Skin of body (tissue), 3 donors: ENCODE results near the gene RNU11. TPM values are rescaled to one million over a fixed set of nuclear protein-coding genes. Genes with fewer than 3 reads are reported as not detected.
"Not testable (repeated sequence)": the region's sequence is repeated elsewhere in the genome, so short reads cannot be mapped to it uniquely, and the experiment has no call there.

Experiments used
- DNase-seq: peaks from one replicate; lab custom pipeline; 2025; lab: John Stamatoyannopoulos, UW
- small RNA-seq: library from RNA; depleted of rRNA; stranded (forward); fragments of <200 nt; gene quantifications from one replicate; pipeline ENCODE3, GENCODE V24; 2014; ENCODE audit warnings: low replicate concordance
- total RNA-seq: library from RNA; depleted of rRNA; stranded (reverse); fragments of >200 nt; gene quantifications from one replicate; pipeline ENCODE4 v1.2.3, GENCODE V29; 2014

The RNU11 gene
- total RNA-seq, 1 donor from 2014 or later: not detected

DNA sequence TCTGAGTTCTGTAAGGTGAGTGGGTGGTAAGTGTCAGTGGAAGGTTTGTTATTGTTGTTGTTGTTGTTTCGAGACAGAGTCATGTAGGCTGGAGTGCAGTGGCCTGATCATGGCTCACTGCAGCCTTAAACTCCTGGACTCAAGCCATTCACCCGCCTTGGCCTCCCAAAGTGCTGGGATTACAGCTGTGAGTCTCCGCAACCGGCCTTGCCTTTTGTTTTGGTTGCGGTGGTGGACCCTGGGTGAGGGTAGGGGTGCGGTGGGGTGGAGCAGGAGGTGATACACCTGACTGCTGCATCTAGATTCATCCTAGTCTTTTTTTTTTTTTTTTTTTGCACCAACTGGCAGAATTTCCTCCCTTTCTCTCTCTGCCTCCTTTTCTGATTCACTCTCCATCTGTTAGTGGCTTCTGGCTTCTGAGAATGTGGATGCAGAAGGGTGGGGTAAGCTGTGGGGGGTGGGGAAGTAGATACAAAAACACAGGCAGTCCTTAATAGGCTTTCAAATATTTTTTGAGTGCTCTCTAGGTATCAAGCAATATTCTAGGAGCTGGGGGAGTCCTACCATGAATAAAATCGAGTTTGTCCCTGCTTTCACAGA is 15.6 kb downstream of the RNU11 start:
- DNase-seq: no peak

GRCh38 chr1:28666806-28667205 is 18.4 kb downstream of the RNU11 start:
- no peak for DNase-seq

DNA sequence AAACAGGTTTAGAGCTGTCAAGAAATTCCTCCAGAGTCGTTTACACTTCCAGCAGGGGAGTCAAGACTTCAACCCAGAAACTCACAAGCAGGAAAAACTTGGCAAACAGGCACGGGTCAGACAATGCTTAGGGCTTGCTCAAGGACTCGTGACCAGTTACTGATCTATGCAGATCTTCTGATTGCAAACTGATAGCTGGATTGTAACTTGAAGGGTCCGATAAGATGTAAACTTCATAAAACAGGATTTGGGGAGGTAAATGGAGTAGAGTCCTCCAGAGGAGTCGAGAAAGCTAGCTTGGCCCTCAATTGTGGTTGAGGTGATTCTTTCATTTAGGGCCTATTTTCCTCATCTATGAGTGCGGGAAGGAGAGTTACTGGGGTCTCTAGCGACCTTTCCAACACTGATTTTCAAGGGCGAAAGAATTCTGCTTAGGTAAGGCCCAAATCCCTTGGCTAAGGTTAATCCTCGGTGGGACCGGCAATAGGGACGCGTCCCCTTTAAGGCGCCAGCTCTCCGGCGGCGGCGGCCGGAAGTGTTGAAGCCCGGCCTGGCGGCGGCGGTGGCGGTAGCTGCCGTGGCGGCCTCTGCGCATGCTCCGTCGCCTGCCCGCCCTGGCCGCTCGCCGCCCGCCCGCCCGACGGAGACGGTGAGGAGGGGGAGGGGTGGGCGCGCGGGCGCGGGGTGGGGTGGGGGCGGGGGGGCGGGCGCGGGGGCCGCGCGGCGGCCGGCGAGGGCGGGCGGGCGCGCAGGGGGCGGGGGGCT is 20.0 kb downstream of the RNU11 start, which contains the start of gene GMEB1:
GMEB1 (plus strand) TSS at position 594 of the 765 bp plus-strand sequence. CDS start 14,829 bp downstream, outside the sequence.
- DNase-seq: peak; percentile 78

DNA sequence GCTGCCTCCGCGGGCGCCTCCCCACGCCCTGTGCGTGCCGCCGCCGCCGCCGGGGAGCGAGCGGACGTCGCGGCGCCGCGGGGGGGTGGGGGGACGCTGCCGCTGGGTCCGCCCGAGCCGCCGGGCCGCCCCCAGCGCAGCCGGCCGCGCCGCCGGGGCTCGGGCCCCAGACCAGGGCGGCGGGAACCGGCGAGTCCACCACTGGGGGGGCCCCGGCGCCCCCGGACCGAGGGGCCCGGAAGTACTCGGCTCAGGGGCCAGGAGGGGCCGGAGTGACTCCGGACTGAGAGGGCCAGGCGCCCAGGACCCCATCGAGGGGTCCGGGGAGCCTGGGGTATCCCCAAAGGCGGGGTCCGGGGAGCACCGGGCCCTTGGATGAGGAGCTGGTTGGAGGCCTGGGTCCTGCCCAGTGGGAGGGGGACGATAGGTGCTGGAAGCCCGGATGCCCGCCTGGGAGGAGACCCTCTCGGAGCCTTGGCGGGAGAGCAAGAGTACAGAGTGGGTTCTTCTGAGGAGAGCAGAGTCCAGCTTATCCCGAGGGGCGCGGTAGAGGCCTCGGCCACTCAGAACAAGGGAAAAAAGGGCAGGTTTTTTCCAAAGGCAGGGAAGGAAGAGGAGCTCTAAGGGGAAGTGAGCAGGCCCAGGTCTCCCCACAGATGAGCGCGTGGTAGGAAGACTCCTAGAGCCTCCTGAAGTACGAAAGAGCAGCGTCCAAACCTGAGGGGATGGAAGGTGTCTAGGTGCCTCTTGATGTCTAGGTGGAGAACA is 20.7 kb downstream of the RNU11 start:
- peak; percentile 50 for DNase-seq

GRCh38 chr1:28671254-28671780 is 22.9 kb downstream of the RNU11 start:
- DNase-seq: no peak

GRCh38 chr1:28672971-28673370 is 24.6 kb downstream of the RNU11 start:
- not testable (repeated sequence) for DNase-seq

DNA sequence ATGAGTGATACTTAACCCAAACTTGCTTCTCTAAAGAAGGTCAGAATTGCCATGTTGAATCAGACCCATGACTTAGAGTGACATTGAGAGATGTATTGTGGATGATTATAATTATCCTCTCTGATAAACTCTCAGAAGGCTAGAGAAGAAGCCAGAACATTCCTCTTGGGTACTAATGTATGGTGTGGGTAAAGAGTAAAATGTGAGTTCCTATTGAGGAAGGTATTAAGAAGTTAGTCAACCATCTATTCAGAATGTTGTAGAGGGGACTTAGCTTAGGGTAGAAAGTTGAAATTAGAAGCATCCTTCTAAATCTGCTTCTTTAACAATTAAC is 27.5 kb downstream of the RNU11 start:
- no peak for DNase-seq

- DNase-seq: no peak
These were observed 31.8 kb downstream of the RNU11 start for GRCh38 chr1:28680151-28680550.

- no peak for DNase-seq
These were observed 34.4 kb downstream of the RNU11 start for GRCh38 chr1:28682840-28683239.

GRCh38 chr1:28684937-28685336 is 36.5 kb downstream of the RNU11 start:
- DNase-seq: no peak

GRCh38 chr1:28691627-28692026 is 43.2 kb downstream of the RNU11 start:
- DNase-seq: not testable (repeated sequence)

Small RNA genes within 50 kb of the gene (small RNA-seq; reads per million reads assigned to genes)
- gene RF00422 (not detected), gene RNU11 (not detected)

Other genes with a start within 250 kb of the RNU11 start
- 15.8 TPM for gene RCC1, start 142.6 kb upstream of the RNU11 start, total RNA-seq
- gene TRNAU1AP, start 95.5 kb upstream of the RNU11 start, total RNA-seq: 19.5 TPM
- 6.4 TPM for gene RAB42, start 56.3 kb upstream of the RNU11 start, total RNA-seq
- gene TAF12, start 5.5 kb upstream of the RNU11 start, total RNA-seq: 26.2 TPM
- gene GMEB1, start 20.2 kb downstream of the RNU11 start, total RNA-seq: 8.8 TPM
- gene YTHDF2, start 88.3 kb downstream of the RNU11 start, total RNA-seq: 55.9 TPM
- gene OPRD1, start 163.6 kb downstream of the RNU11 start, total RNA-seq: 0.20 TPM